Activated CD8-positive, alpha-beta memory T cell treated with anti-CD3 and anti-CD28 coated beads, Interleukin-2, amount 50 U/mL, for 24 hours (primary cell): ENCODE data around the gene TNFRSF6B.

Source experiments
- DNase-seq: peaks from one replicate; pipeline ENCODE4 v3.0.0-alpha.2; 2020; ENCODE audit errors: extremely low read depth

The TNFRSF6B gene

GRCh38 chr20:63737945-63738686 lies 41.7 kb downstream of the TNFRSF6B start:
- no peak for DNase-seq

- DNase-seq, result no peak
Observed at GRCh38 chr20:63738687-63739129, 42.3 kb downstream of the TNFRSF6B start.

GRCh38 chr20:63739130-63740069 lies 42.9 kb downstream of the TNFRSF6B start, which contains the start of gene SLC2A4RG:
TSS of gene SLC2A4RG (plus strand) at chr20:63739776. CDS start at chr20:63739913, 137 bp downstream.
- DNase-seq, result no peak

- no peak for DNase-seq
Observed at GRCh38 chr20:63740070-63740626, 43.7 kb downstream of the TNFRSF6B start.

GRCh38 chr20:63740627-63741353 lies 44.3 kb downstream of the TNFRSF6B start:
- no peak for DNase-seq

GRCh38 chr20:63741354-63741675 lies 44.9 kb downstream of the TNFRSF6B start:
- no peak for DNase-seq

GRCh38 chr20:63741676-63742380 lies 45.4 kb downstream of the TNFRSF6B start:
- no peak for DNase-seq

- DNase-seq, result no peak
Observed at GRCh38 chr20:63742381-63743024, 46.1 kb downstream of the TNFRSF6B start.

GRCh38 chr20:63743210-63743970 lies 46.9 kb downstream of the TNFRSF6B start:
- DNase-seq, result no peak

GRCh38 chr20:63744158-63744557 lies 47.7 kb downstream of the TNFRSF6B start:
- DNase-seq, result no peak

GRCh38 chr20:63744574-63745423 lies 48.3 kb downstream of the TNFRSF6B start:
- DNase-seq, result no peak

- no peak for DNase-seq
Observed at GRCh38 chr20:63745424-63745805, 49.0 kb downstream of the TNFRSF6B start.

GRCh38 chr20:63745961-63746731 lies 49.7 kb downstream of the TNFRSF6B start:
- DNase-seq, result no peak

- DNase-seq, result no peak
Observed at GRCh38 chr20:63746751-63747315, 50.4 kb downstream of the TNFRSF6B start.

- DNase-seq, result no peak
Observed at GRCh38 chr20:63747622-63748069, 51.2 kb downstream of the TNFRSF6B start.
